HG03175 (cell line): ENCODE data around the gene BPIFB6.
"Not testable (repeated sequence)": the region's sequence is repeated elsewhere in the genome, so short reads cannot be mapped to it uniquely, and the experiment has no call there.

Experiments
- ATAC-seq: cut with Tn5 transposase; IDR thresholded peaks from one replicate; pipeline ENCODE4 v1.9.1; 2021; ENCODE audit warnings: mild to moderate bottlenecking, moderate library complexity; ENCODE audit not compliant: unreplicated experiment

BPIFB6 gene

GRCh38 chr20:33027769-33028751 is 3.4 kb upstream of the BPIFB6 start:
- ATAC-seq = no peak

GRCh38 chr20:33028875-33029274 is 2.6 kb upstream of the BPIFB6 start:
- no peak for ATAC-seq

DNA sequence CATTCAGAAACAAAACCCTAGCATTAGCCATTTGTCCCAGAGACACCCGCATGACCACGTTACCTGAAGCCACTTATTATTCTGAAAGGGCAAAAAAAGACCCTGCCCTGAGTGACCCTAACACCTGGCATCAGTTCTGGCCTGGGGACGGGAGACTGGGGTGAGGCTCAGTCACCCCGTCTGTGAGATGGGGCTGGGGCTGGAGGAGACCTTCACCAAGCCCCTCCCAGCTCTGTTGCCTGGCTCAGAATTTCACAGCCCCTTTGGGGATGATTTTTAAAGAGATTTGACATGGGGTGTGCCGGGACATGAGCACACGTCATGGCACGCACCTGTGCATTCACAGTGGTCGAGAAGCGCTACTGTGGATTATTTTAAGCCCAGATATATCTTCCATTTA is 1.4 kb upstream of the BPIFB6 start:
- no peak for ATAC-seq

GRCh38 chr20:33030569-33030968 is 879 bp upstream of the BPIFB6 start:
- no peak for ATAC-seq

- ATAC-seq = no peak
Observed at GRCh38 chr20:33032555-33032954, 1.1 kb downstream of the BPIFB6 start.

DNA sequence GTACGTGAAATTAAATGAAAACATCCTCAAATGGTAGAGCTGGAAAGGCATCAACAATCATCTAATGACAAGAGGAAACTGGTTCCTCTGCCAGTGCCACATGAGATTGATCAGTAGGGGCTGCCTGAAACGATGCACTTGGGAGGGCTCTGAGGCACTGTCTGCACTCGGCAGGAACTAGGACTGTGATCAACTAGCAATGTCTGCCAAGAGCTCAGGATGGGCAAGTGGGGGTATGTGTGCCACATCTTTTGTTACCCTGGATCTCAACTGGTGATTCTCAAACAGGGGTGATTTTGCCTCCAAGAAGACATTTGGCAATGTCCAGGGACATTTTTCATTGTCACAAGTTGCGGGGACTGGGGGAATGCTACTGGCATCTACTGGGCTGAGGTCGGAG is 1.9 kb downstream of the BPIFB6 start:
- ATAC-seq = no peak

- ATAC-seq = no peak
Observed at GRCh38 chr20:33034115-33034514, 2.7 kb downstream of the BPIFB6 start.

DNA sequence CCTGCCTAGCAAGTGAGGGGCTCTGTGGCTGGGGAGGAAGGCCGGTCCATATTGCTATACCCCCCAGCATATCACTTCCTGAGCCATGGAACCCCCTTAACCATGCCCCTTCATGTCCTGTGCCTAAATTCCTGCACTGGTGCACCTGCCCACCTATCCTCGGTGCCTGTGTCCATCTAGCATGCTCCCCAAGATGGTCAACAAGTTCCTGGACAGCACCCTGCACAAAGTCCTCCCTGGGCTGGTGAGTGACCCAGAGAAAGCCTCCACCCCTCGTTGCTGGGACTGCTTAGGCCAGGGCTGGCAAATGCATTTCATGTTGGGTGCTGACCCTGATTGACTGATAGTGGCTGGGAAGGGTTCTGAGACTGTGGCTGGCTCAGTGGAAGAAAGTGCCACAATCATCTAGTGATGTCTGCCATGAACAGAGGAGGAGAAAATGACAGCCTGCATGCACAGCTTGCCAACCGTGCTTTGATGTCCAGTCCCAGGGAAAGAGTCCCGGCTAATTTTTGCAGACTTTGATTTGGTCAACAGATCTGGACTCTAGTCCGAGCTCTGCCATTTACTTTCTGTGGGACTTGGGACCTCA is 3.5 kb downstream of the BPIFB6 start:
- ATAC-seq = no peak

GRCh38 chr20:33037456-33037855 is 6.0 kb downstream of the BPIFB6 start:
- ATAC-seq = no peak

GRCh38 chr20:33038243-33038642 is 6.8 kb downstream of the BPIFB6 start:
- no peak for ATAC-seq

DNA sequence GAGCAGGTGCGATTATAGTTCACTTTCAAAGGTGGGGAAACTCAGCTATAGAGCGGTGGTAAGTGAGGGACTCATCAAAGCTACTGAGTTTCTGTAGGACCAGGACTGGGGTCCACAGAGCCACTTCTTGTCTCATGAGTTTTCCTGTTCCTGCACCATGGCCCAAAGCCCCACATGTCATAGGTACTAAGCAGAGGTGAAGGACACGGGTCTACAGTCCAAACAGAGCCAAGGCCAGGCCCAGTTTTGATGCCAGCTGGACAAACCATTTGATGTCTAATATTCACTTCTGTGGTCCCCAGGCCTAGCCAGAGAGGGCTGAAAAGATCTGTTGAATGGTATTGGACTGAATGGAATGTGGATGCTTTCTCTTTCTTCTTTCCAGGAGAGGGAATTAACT is 11.0 kb downstream of the BPIFB6 start:
- no peak for ATAC-seq

DNA sequence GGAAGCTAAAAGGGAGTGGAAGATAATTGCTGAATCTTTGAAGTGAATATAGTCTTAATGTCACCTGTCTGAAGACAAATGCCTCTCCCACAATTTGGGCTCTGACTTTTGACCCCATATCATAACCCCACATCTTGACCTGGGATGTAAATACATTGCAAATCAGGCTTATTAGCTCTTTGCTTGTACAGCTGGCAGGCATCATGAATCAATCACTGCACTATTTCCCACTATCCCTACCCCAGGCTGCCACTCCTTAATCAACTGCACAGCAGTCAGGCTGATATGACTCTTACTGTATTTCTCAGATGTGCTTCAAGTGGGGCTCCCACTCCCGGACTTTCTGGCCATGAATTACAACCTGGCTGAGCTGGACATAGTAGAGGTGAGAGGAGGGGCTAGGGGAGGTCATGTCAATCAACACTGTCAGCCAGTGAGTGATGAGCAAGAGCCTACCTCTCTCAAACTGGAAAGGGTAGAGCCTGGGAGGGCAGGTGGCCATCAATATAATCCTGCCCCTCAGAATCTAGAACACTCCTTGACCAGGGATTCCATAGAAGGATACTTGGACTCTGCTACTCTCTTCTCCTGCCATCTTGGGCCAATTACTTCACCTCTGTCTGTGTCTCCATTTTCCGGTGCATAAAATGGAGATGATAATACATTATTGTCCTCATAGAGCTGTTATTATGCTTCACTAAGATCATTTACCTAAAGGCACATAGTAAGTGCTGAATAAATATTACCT is 11.7 kb downstream of the BPIFB6 start:
- no peak for ATAC-seq

GRCh38 chr20:33043731-33044181 is 12.3 kb downstream of the BPIFB6 start:
- ATAC-seq = no peak

GRCh38 chr20:33045129-33045721 is 13.8 kb downstream of the BPIFB6 start:
- ATAC-seq = not testable (repeated sequence)

DNA sequence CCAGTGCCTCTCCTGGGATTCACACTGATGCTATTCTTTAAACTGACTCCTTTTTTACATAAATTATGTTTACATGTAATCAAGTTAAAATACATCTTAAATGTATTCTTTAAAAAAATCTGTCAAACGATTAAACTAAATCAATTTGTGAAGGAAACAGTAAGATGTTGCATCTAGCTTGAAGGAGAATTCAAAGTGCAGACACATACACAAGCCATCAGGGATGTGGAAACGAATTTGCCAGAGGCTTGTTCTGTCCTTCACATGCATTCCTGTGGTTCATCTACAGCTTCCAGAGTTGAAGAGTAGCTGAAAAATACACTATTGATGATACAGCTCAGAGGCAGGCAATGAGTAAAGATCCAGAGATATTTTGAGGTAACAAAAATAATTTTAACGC is 15.0 kb downstream of the BPIFB6 start:
- ATAC-seq = no peak

- no peak for ATAC-seq
Observed at GRCh38 chr20:33051333-33051732, 19.9 kb downstream of the BPIFB6 start.

DNA sequence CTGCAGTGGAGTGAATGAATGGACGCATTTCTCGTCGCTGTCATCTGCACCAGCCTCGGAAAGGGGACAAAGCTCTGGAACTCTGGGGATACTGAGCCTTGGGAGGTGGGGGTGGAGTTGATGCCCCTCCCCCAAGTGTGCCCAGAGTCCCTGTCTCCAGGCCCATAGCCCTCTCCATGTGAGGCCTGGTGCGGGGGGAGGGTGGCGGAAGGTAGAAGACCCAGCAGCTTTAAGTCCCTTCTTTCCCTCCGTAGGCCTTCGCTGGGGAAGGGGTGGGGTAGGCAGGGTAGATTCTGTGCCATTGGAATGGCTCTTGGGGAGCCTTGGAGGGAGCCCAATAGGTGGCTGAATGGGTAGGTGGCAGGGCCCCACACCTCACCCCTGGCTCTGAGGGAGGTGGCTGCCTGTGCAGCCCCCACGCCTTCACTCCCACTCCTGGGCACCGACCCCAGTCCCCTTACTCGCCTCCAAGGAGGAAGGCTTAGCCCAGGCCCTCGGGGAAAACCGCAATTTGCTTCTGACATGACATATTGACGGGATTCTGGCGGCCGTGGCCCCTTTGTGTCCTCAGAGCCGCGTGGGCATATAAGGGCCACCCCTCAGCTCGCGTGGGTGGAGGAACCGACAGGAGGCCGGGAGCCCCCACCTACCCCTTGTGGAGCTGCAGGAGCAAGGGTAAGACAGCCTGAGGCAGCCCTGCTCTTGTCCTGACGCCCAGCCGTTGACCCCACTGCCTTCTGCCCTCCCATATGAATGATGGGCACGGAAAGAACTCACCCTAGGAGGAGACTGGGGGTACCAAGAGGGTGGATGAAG is 22.1 kb downstream of the BPIFB6 start, which contains the start of gene BPIFB3:
TSS of gene BPIFB3 (plus strand) at position 613 of the 816 bp plus-strand sequence. CDS start 1,533 bp downstream, outside the sequence.
- ATAC-seq = no peak

DNA sequence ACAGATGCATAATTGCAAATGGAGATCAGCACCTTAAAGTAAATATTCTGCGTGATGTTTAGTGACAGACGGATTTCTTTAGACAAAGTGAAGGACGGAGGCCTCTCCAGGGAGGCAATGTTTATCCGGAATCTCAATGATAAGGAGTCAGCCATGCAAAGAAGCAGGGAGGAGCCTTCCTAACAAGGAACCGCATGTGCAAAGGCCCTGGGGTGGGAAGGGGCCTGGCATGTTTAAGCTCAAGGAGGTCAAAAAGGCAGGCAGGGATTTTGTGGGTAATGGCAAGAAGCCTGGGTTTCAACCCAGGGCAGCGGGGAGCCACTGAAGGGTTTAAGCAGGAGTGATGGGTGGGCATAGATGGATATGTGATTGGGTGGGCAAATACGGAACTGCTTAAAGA is 22.9 kb downstream of the BPIFB6 start:
- no peak for ATAC-seq

DNA sequence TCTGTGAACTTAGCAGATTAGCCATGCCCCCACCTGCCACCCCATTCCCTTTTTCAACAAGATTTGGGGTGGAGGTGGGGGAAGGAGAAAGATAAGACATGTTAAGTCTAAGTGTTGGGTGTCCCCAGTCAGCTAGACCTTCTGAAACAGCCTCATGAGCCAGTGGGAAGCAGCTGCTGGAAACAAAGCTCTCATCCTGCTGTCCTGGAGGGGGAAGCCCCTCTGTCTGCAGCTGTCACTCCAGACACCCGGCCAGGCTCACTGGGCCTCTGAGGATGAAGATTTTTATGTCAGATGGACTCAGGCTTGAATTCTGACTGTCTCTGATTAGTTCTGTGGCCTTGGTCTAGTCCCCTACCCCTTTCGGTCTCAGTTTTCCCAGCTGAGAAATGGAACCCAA is 23.3 kb downstream of the BPIFB6 start:
- ATAC-seq = no peak

GRCh38 chr20:33059136-33059535 is 27.7 kb downstream of the BPIFB6 start:
- ATAC-seq = no peak
